Omental fat pad (tissue), 4 donors: ENCODE measurements around the gene DDRGK1. TPM values are rescaled to one million over a fixed set of nuclear protein-coding genes. Genes with fewer than 3 reads are reported as not detected.
A peak's percentile ranks its signal among the peaks of the same experiment; 100 is the strongest.

Experiments
- ATAC-seq: fragments of 150-250 bp; one replicate; pipeline ENCODE4 v1.9.1; 2016; ENCODE audit warnings: mild to moderate bottlenecking, moderate library complexity; ENCODE audit not compliant: low FRiP score
- DNase-seq: peaks from one replicate; pipeline ENCODE4 v3.0.0-alpha.2; 2019; ENCODE audit warnings: low spot score
- CTCF ChIP-seq, 3 donors: fragments of 450-650 bp; IDR thresholded peaks; one replicate each; pipeline ENCODE4 v1.5.1; 2016 to 2017; ENCODE audit warnings: antibody characterized with exemption in 3 of 3, mild to moderate bottlenecking in 3 of 3, moderate library complexity in 2 of 3
- total RNA-seq, 4 donors: library from RNA; depleted of rRNA; stranded (reverse); fragments of >200 nt; gene quantifications; one replicate each; pipeline ENCODE4 v1.1.0, GENCODE V29; 2016

DDRGK1 gene
- total RNA-seq, 4 donors from 2014 or later = 61.5 to 76.5 (median 68.2) TPM

- no peak for ATAC-seq
- no peak for TF ChIP-seq CTCF (IDR thresholded peaks at IDR 0.05)
- no peak for DNase-seq
Observed at GRCh38 chr20:3213226-3213625, 8.7 kb upstream of the DDRGK1 start.

GRCh38 chr20:3210346-3210745 lies 5.9 kb upstream of the DDRGK1 start:
- DNase-seq = no peak
- ATAC-seq = no peak
- no peak for TF ChIP-seq CTCF (IDR thresholded peaks at IDR 0.05)

GRCh38 chr20:3209946-3210317 lies 5.5 kb upstream of the DDRGK1 start:
- DNase-seq (no peak), ATAC-seq (peak; percentile 16)
- no peak for TF ChIP-seq CTCF (IDR thresholded peaks at IDR 0.05)

GRCh38 chr20:3209257-3209945 lies 4.9 kb upstream of the DDRGK1 start, which contains the start of gene ITPA:
Gene ITPA, plus strand, starts transcription at chr20:3209498. Its CDS starts 54 bp downstream, at chr20:3209552.
- ATAC-seq (peak; percentile 24), DNase-seq (no peak)
- TF ChIP-seq CTCF (IDR thresholded peaks at IDR 0.05) = no peak

GRCh38 chr20:3208786-3209256 lies 4.3 kb upstream of the DDRGK1 start:
- no peak for TF ChIP-seq CTCF (IDR thresholded peaks at IDR 0.05)
- ATAC-seq (no peak), DNase-seq (no peak)

- ATAC-seq = peak; percentile 35
- TF ChIP-seq CTCF (IDR thresholded peaks at IDR 0.05) = no peak
- DNase-seq = no peak
Observed at GRCh38 chr20:3203315-3204123, 963 bp downstream of the DDRGK1 start.
